GM21529 (cell line): ENCODE results near the gene PTK6.
"Not testable (repeated sequence)": the region's sequence is repeated elsewhere in the genome, so short reads cannot be mapped to it uniquely, and the experiment has no call there.

ENCODE experiments used
- ATAC-seq: cut with Tn5 transposase; IDR thresholded peaks from one replicate; pipeline ENCODE4 v1.9.1; 2021; ENCODE audit not compliant: unreplicated experiment

Gene PTK6

GRCh38 chr20:63536997-63537524 is at the start of gene PTK6:
Gene PTK6 (minus strand): TSS chr20:63537376. CDS start chr20:63537314, 62 bp downstream.
- peak; percentile 26 for ATAC-seq

DNA sequence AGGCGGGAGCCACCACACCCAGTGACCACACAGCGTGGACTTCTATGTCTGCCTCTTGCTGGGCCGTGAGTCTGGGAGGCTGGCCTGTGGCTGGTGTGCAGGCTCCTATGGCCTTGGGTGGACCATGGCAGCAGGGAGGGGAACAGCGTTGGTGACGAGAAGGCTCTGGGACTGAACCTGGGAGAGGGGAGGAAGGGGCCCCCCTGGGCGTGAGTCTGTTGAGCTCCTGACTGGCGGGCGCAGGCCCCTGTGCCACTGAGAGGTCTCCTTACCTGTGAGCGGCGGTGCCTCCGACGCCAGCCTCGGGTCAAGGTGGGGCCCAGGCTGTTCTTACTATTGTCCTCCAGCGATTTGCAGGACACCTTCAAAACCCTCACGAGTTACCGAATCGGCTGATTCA is 49.6 kb upstream of the PTK6 start:
- ATAC-seq, result no peak

DNA sequence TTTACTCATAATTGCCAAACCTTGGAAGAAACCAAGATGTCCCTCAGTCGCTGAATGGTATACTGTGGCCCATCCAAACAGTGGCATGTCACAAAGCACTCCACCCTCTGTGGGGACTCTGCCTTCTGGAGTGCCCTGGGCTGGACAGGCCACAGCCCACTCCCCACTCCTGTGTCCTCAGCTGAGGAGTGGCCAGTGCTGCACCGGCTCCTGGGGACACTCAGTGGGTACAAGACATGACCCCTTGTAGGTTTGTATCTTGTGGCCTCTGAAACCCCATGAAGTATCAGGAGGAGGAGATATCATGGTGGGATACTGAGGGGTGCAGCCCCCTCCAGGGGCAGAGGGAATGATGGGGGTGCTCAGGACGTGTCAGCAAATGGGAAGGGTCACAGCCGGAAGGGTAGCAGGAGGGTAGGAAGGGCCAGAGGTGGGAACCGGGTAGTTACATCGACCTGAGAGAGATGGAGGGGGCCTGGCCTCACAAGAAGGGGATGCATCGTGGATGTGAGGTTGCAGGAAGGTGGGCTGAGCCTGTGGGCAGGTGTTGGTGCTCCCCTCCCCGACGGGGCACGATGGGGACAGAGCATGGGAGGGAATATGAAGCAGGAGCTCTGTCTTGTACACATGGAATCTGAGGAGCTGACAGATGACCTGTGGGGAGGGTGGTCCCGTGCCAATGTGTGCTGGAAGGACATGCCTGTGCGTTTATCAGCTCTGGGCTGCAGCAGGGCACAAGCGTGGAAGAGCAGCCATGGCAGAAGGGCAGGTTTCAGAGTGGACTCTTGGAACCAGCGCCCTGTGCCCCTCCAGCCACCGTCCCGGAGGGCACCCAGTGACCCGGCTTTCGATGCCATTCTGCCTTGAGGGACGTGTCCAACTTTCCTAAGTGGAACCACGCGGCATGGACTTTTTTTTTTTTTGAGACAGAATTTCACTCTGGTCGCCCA is 48.7 kb upstream of the PTK6 start:
- no peak for ATAC-seq

DNA sequence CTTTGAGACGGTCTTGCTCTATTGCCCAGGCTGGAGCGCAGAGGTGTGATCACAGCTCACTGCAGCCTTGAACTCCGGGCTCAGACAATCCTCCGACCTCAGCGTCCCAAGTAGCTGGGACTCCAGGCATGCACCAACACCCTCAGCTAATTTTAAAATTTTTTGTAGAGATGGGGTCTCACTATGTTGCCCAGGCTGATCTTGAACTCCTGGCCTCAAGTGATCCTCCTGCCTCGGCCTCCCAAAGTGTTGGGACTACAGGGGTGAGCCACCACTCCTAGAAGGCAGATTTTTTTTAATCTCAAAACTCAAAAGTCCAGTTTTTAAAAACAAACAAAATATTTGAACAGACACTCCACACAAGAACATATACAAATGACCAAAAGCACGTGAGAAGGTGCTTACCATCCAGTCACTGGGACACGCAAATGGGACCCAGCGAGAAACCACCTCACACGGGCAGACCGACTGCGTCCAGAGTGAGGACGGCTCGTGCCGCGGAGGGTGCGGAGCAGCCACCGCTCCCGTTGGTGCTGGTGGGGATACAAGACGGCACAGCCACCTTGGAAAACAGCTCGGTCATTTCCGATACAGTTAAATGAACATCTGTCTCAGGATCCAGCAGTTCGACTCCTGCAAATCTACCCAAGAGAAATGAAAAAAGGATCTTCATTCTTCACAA is 45.3 kb upstream of the PTK6 start:
- no peak for ATAC-seq

GRCh38 chr20:63580796-63581461 is 43.8 kb upstream of the PTK6 start:
- ATAC-seq, result no peak

- ATAC-seq, result no peak
Measured at GRCh38 chr20:63579017-63579694, 42.0 kb upstream of the PTK6 start.

- ATAC-seq, result no peak
Measured at GRCh38 chr20:63578224-63579016, 41.2 kb upstream of the PTK6 start.

- ATAC-seq, result no peak
Measured at GRCh38 chr20:63577317-63577894, 40.2 kb upstream of the PTK6 start.

GRCh38 chr20:63576311-63576710 is 39.1 kb upstream of the PTK6 start:
- no peak for ATAC-seq

DNA sequence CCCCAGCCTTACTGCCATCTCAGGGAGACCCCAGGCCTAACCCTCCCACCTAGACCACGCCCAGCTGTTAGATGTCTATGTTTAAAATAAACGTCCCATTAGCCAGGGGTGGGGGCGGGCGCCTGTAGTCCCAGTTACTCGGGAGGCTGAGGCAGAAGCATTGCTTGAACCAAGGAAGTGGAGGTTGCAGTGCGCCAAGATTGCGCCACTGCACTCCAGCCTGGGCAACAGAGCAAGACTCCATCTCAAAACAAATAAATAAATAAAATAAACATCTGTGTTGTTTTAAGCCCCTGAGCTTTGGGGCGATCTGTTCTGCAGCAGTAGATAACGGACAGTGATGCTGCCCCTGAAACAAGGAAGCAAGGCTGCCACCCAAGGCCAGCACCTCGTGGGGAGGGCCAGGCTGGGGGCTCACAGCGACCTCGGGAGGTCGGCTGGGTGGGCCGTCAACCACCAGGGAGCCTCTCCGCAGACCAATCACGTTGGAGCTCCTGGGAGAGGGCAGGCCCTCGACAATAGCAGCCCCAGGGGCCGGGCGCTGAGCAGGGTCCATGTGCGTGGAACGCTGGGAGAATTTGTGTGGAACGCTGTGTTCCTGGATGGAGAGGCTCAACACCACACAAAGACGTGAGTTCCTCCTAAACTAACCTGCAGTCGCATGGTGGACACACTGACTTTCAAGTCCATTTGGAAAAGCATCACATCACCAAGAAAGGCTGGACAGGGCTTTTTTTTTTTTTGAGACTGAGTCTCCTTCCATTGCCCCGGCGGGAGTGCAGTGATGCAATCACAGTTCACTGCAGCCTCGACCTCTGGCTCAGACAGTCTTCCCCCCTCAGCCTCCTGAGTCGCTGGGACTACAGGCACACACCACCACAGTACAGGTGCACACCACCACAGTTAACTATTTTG is 37.9 kb upstream of the PTK6 start:
- no peak for ATAC-seq

GRCh38 chr20:63574156-63574828 is 37.1 kb upstream of the PTK6 start, which contains the start of gene HELZ2:
Gene HELZ2 (minus strand): TSS chr20:63574239. CDS start chr20:63572385, 1,854 bp downstream.
- peak; percentile 75 for ATAC-seq

DNA sequence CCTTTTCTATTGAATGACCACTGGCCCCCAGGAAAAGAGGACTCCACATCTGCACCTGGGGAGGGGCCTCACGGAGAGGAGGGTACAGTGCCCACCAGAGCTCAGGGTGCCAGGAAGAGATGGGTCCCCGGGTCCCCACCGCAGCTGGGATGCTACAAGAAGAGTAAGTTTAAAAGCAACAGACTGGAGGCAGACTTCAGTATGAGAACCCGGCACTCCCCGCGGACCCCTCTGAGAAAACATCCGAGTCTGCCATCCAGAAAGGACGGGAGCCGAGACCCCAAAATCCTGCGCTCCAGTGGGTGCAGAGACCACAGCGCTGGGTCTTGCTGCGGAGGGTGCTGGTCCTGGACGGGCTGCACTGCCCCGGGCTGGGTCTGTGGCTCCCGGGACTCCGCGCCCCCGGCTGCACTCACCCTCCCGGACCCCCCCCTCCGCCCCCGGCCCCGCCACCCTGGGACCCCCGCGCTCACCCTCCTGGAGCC is 36.5 kb upstream of the PTK6 start:
- ATAC-seq, result no peak

DNA sequence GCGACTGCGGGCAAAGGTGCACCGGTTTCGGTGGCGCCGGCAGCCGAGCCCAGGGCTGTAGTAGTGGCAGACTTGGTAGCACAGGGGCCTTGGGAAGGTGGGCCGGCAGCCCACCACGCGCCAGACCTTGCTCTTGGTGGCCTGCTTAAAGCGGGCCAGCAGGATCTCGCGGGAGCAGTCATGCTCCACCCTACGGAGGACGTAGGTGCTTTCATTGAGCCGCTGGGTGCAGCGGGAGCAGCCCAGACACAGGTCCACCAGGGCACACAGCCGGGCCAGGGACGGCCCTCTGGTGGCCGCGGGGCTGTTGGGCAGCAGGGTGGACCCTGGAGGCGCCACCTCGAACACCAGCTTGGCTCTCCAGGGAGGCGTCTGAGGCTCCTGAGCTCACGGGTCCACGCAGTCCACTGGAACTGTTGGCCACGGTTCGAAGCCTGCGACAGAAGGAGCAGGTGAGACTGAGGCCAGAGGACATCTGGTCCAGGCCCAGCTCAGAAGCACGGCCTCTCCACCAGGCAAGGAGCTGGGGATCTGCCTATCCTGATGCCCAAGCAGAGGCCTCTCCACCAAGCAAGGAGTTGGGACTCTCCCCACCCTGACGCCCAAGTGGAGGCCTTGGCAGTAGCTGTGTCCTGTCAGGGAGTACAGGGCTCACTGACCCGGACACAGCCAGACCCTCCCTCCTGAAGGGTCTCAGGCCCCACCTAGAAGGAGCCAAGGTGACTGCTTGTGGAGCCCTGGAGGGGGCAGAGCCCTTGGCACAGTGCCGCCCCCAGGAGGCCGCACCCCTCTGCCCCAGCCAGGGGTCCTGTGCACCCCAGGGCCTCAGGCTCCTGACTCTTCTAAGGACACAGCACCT is 35.8 kb upstream of the PTK6 start:
- ATAC-seq, result no peak

GRCh38 chr20:63572071-63572787 is 35.1 kb upstream of the PTK6 start:
- no peak for ATAC-seq

DNA sequence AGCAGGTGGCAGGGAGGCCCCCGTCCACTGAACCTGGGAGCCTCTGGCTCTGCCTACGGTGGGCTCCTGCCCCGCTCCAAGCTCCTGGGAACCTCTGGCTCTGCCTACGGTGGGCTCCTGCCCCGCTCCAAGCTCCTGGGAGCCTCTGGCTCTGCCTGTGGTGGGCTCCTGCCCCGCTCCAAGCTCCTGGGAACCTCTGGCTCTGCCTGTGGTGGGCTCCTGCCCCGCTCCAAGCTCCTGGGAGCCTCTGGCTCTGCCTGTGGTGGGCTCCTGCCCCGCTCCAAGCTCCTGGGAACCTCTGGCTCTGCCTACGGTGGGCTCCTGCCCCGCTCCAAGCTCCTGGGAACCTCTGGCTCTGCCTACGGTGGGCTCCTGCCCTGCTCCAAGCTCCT is 33.9 kb upstream of the PTK6 start:
- not testable (repeated sequence) for ATAC-seq
